Measurements from ENCODE around the gene PSME3IP1. TPM values are rescaled to one million over a fixed set of nuclear protein-coding genes. Genes with fewer than 3 reads are reported as not detected.
"Not testable (repeated sequence)": the region's sequence is repeated elsewhere in the genome, so short reads cannot be mapped to it uniquely, and the experiment has no call there.

The PSME3IP1 gene
- total and polyA plus RNA-seq, 4 donors, result 34.9 to 90.8 (median 72.7) TPM

- Histone ChIP-seq H3K27ac (ENCODE audit: low read depth in 1 of 2, low read length in 2 of 2) (no peak overlapping the region), H3K36me3 (ENCODE audit: control insufficient read depth in 1 of 2, insufficient read depth in 2 of 2, low read length in 1 of 2) (peaks cover 0 to under 1% of the 10 kb centered on the region in 2 donors), H3K4me3 (ENCODE audit: low read length in 2 of 2) (no peak overlapping the region), H3K9me3 (ENCODE audit: control insufficient read depth, low read length) (no peaks in the 10 kb centered on the region), H3K4me1 (ENCODE audit: control insufficient read depth in 1 of 2, insufficient read depth in 2 of 2, low read length in 2 of 2) (no peaks in the 10 kb centered on the region), H3K27me3 (ENCODE audit: control insufficient read depth in 1 of 2, insufficient read depth in 2 of 2, low read length in 1 of 2) (no peaks in the 10 kb centered on the region)
- WGBS, 2 donors, result 51% methylated on average over 25 of the region's 25 CpGs
- DNase-seq (peak; percentile 80 to 82), ATAC-seq (ENCODE audit: low FRiP score) (no peak)
- intact Hi-C loops (cut with DNase I), result no loop called here
These were observed 70.2 kb downstream of the PSME3IP1 start for GRCh38 chr16:57115514-57116182.

- Histone ChIP-seq H3K9me3 (ENCODE audit: control insufficient read depth, low read length) (no peaks in the 10 kb centered on the region), H3K4me1 (ENCODE audit: control insufficient read depth in 1 of 2, insufficient read depth in 2 of 2, low read length in 2 of 2) (no peaks in the 10 kb centered on the region), H3K27ac (ENCODE audit: low read depth in 1 of 2, low read length in 2 of 2) (no peak overlapping the region), H3K36me3 (ENCODE audit: control insufficient read depth in 1 of 2, insufficient read depth in 2 of 2, low read length in 1 of 2) (no peaks in the 10 kb centered on the region), H3K27me3 (ENCODE audit: control insufficient read depth in 1 of 2, insufficient read depth in 2 of 2, low read length in 1 of 2) (no peaks in the 10 kb centered on the region), H3K4me3 (ENCODE audit: low read length in 2 of 2) (no peak overlapping the region)
- intact Hi-C loops (cut with DNase I), result no loop called here
- ATAC-seq (ENCODE audit: low FRiP score) (no peak), DNase-seq (no peak)
- 71 to 76% methylated on average over 10 of the region's 10 CpGs for WGBS, 2 donors
These were observed 70.7 kb downstream of the PSME3IP1 start for GRCh38 chr16:57115168-57115513.

- DNase-seq (no peak), ATAC-seq (ENCODE audit: low FRiP score) (no peak)
- H3K9me3 ChIP-seq (ENCODE audit: control insufficient read depth, low read length), result no peaks in the 10 kb centered on the region
- intact Hi-C loops (cut with DNase I), result no loop called here
- H3K4me1 ChIP-seq (ENCODE audit: control insufficient read depth in 1 of 2, insufficient read depth in 2 of 2, low read length in 2 of 2), result no peaks in the 10 kb centered on the region
- no peaks in the 10 kb centered on the region for H3K36me3 ChIP-seq (ENCODE audit: control insufficient read depth in 1 of 2, insufficient read depth in 2 of 2, low read length in 1 of 2)
- H3K4me3 ChIP-seq (ENCODE audit: low read length in 2 of 2), result no peak overlapping the region
- no peaks in the 10 kb centered on the region for H3K27me3 ChIP-seq (ENCODE audit: control insufficient read depth in 1 of 2, insufficient read depth in 2 of 2, low read length in 1 of 2)
- no peak overlapping the region for H3K27ac ChIP-seq (ENCODE audit: low read depth in 1 of 2, low read length in 2 of 2)
- WGBS, 2 donors, result 93 to 98% methylated on average over 5 of the region's 5 CpGs
These were observed 72.2 kb downstream of the PSME3IP1 start for GRCh38 chr16:57113664-57114063.

DNA sequence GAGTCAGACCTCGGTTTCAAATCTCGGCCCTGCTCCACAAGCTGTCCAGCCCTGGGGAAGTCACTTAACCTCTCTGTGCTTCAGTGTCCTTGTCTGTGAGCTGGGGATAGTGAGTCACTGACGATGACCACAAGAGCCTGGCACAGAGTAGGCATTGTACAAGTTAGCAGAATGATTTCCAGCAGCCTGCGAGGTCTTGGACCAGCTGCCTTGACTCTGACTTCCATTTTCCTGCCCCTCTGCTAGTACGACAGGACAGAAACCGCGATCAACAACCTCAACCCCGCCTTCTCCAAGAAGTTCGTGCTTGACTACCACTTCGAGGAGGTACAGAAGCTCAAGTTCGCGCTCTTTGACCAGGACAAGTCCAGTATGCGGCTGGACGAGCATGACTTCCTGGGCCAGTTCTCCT is 72.8 kb downstream of the PSME3IP1 start:
- Histone ChIP-seq H3K9me3 (ENCODE audit: control insufficient read depth, low read length) (no peaks in the 10 kb centered on the region), H3K27me3 (ENCODE audit: control insufficient read depth in 1 of 2, insufficient read depth in 2 of 2, low read length in 1 of 2) (no peaks in the 10 kb centered on the region), H3K27ac (ENCODE audit: low read depth in 1 of 2, low read length in 2 of 2) (peak overlapping the region in 1 of 2 donors; percentile 21), H3K4me3 (ENCODE audit: low read length in 2 of 2) (no peak overlapping the region), H3K36me3 (ENCODE audit: control insufficient read depth in 1 of 2, insufficient read depth in 2 of 2, low read length in 1 of 2) (no peaks in the 10 kb centered on the region), H3K4me1 (ENCODE audit: control insufficient read depth in 1 of 2, insufficient read depth in 2 of 2, low read length in 2 of 2) (no peaks in the 10 kb centered on the region)
- intact Hi-C loops (cut with DNase I), result no loop called here
- DNase-seq (no peak), ATAC-seq (ENCODE audit: low FRiP score) (no peak)
- WGBS, 2 donors, result 84 to 86% methylated on average over 14 of the region's 14 CpGs

- Histone ChIP-seq H3K4me3 (ENCODE audit: low read length in 2 of 2) (no peak overlapping the region), H3K36me3 (ENCODE audit: control insufficient read depth in 1 of 2, insufficient read depth in 2 of 2, low read length in 1 of 2) (no peaks in the 10 kb centered on the region), H3K27me3 (ENCODE audit: control insufficient read depth in 1 of 2, insufficient read depth in 2 of 2, low read length in 1 of 2) (no peaks in the 10 kb centered on the region), H3K9me3 (ENCODE audit: control insufficient read depth, low read length) (no peaks in the 10 kb centered on the region), H3K4me1 (ENCODE audit: control insufficient read depth in 1 of 2, insufficient read depth in 2 of 2, low read length in 2 of 2) (no peaks in the 10 kb centered on the region), H3K27ac (ENCODE audit: low read depth in 1 of 2, low read length in 2 of 2) (peak overlapping the region in 1 of 2 donors; percentile 21)
- 34 to 43% methylated on average over 10 of the region's 10 CpGs for WGBS, 2 donors
- peak; percentile 41 for ATAC-seq (ENCODE audit: low FRiP score)
- no peak for DNase-seq
- intact Hi-C loops (cut with DNase I), result no loop called here
These were observed 73.3 kb downstream of the PSME3IP1 start for GRCh38 chr16:57112403-57113041.

- intact Hi-C loops (cut with DNase I), result no loop called here
- H3K9me3 ChIP-seq (ENCODE audit: control insufficient read depth, low read length), result no peaks in the 10 kb centered on the region
- H3K4me3 ChIP-seq (ENCODE audit: low read length in 2 of 2), result no peak overlapping the region
- ATAC-seq (ENCODE audit: low FRiP score) (no peak), DNase-seq (no peak)
- H3K27ac ChIP-seq (ENCODE audit: low read depth in 1 of 2, low read length in 2 of 2), result no peak overlapping the region
- H3K27me3 ChIP-seq (ENCODE audit: control insufficient read depth in 1 of 2, insufficient read depth in 2 of 2, low read length in 1 of 2), result no peaks in the 10 kb centered on the region
- WGBS, 2 donors, result 91 to 99% methylated on average over 2 of the region's 2 CpGs
- H3K36me3 ChIP-seq (ENCODE audit: control insufficient read depth in 1 of 2, insufficient read depth in 2 of 2, low read length in 1 of 2), result no peaks in the 10 kb centered on the region
- H3K4me1 ChIP-seq (ENCODE audit: control insufficient read depth in 1 of 2, insufficient read depth in 2 of 2, low read length in 2 of 2), result no peaks in the 10 kb centered on the region
These were observed 74.4 kb downstream of the PSME3IP1 start for GRCh38 chr16:57111420-57111819.

DNA sequence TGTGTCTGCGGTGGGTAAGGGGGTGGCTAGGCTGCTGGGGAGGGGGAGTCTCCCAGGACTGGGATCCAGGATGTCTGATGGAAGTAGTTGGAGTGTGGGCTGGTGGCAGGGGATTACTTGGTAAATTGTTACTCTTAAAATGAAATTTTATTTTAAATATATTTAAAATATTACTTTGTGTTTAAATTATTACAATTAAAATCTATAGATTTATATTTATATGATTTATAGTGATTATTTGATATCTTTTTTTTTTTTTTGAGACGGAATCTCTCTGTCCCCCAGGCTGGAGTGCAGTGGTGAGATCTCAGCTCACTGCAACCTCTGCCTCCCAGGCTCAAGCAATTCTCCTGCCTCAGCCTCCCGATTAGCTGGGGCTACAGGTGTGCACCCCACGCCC is 74.9 kb downstream of the PSME3IP1 start:
- WGBS, 2 donors, result 96 to 97% methylated on average over 4 of the region's 4 CpGs
- H3K36me3 ChIP-seq (ENCODE audit: control insufficient read depth in 1 of 2, insufficient read depth in 2 of 2, low read length in 1 of 2), result no peaks in the 10 kb centered on the region
- no peak overlapping the region for H3K27ac ChIP-seq (ENCODE audit: low read depth in 1 of 2, low read length in 2 of 2)
- no peaks in the 10 kb centered on the region for H3K27me3 ChIP-seq (ENCODE audit: control insufficient read depth in 1 of 2, insufficient read depth in 2 of 2, low read length in 1 of 2)
- no peak for DNase-seq
- H3K4me3 ChIP-seq (ENCODE audit: low read length in 2 of 2), result no peak overlapping the region
- H3K4me1 ChIP-seq (ENCODE audit: control insufficient read depth in 1 of 2, insufficient read depth in 2 of 2, low read length in 2 of 2), result no peaks in the 10 kb centered on the region
- no peaks in the 10 kb centered on the region for H3K9me3 ChIP-seq (ENCODE audit: control insufficient read depth, low read length)
- no peak for ATAC-seq (ENCODE audit: low FRiP score)
- intact Hi-C loops (cut with DNase I), result no loop called here

DNA sequence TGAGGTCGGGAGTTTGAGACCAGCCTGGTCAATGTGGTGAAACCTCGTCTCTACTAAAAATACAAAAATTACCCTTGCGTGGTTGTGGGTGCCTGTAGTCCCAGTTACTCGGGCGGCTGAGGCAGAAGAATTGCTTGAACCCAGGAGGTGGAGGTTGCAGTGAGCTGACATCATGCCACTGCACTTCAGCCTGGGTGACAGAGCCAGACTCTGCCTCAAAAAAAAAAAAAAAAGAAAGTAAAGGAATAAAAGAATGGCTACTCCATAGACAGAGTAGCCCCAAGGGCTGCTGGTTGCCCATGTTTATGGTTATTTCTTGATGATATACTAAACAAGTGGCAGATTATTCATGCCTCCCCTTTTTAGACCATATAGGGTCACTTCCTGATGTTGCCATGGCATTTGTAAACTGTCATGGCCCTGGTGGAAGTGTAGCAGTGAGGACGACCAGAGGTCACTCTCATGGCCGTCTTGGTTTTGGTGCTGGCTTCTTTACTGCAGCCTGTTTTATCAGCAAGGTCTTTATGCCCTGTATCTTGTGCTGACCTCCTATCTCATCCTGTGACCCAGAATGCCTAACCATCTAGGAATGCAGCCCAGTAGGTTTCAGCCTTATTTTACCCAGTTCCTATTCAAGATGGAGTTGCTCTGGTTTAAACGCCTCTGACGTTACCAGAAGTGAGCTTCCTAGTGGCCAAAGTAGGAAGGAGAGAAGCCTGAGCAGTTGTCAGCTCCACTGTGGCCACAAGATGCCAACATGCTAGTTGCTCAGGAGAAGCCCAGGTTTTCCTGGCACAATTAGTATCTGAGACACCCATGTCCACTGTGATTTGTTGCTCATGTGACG is 76.4 kb downstream of the PSME3IP1 start:
- not testable (repeated sequence) for H3K9me3 ChIP-seq (ENCODE audit: control insufficient read depth, low read length); H3K4me1 ChIP-seq (ENCODE audit: control insufficient read depth in 1 of 2, insufficient read depth in 2 of 2, low read length in 2 of 2)
- WGBS, 2 donors, result 89 to 92% methylated on average over 10 of the region's 10 CpGs

More for the DNA sequence above, 76.4 kb downstream of the PSME3IP1 start:
- H3K27me3 ChIP-seq (ENCODE audit: control insufficient read depth in 1 of 2, insufficient read depth in 2 of 2, low read length in 1 of 2); H3K36me3 ChIP-seq (ENCODE audit: control insufficient read depth in 1 of 2, insufficient read depth in 2 of 2, low read length in 1 of 2); H3K27ac ChIP-seq (ENCODE audit: low read depth in 1 of 2, low read length in 2 of 2); intact Hi-C loops (cut with DNase I); H3K4me3 ChIP-seq (ENCODE audit: low read length in 2 of 2); ATAC-seq (ENCODE audit: low FRiP score); DNase-seq: not testable (repeated sequence)

Data from aorta (tissue), 5 donors.